Vagina (tissue), 2 donors: ENCODE measurements around the gene DICER1.

Experiments used
- CTCF ChIP-seq, 3 experiments: fragments of 450-650 bp in 2 of 3; fragments of 200-600 bp in 1 of 3; sonication (generic) in 1 of 3; IDR thresholded peaks; one replicate each; pipeline ENCODE4 v1.5.1; 2017 to 2019; ENCODE audit warnings: antibody characterized with exemption in 3 of 3, mild to moderate bottlenecking in 2 of 3, moderate library complexity in 2 of 3
- POLR2A ChIP-seq, 2 donors: fragments of 450-650 bp; IDR thresholded peaks; one replicate each; pipeline ENCODE4 v1.6.1; 2017; ENCODE audit warnings: antibody characterized with exemption in 2 of 2, mild to moderate bottlenecking in 2 of 2, moderate library complexity in 2 of 2

DNA sequence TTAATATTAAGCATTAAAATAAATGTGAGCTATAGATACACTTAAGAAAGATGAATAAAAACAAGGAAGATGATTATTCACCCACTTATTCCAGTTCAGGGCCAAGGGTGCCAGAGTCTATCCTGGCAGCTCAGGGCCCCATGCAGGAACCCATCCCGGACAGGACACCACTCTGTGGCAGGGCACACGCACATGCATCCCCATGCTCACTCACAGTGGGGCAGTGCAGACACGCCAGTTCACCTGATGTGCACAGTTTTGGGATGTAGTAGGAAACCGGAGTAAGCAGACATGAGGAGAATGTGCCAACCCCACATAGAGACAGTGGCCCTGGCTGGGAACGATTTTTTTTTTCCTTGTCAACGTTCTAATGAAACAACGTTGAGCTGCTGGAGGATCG lies 47.2 kb downstream of the DICER1 start:
- TF ChIP-seq CTCF (IDR thresholded peaks at IDR 0.05) (no peak), POLR2A (IDR thresholded peaks at IDR 0.05) (no peak)
